Progenitor cell of endocrine pancreas (in vitro differentiated cells): ENCODE measurements around the gene EGFL6. TPM values are rescaled to one million over a fixed set of nuclear protein-coding genes. Genes with fewer than 3 reads are reported as not detected.

Experiments used
- DNase-seq: peaks from one replicate; pipeline ENCODE4 v3.0.0; 2021; ENCODE audit warnings: low spot score; ENCODE audit not compliant: unreplicated experiment
- H3K27ac Mint-ChIP-seq: 2 replicates; pipeline ENCODE4 v1.8.0; 2021; ENCODE audit warnings: mild to moderate bottlenecking, moderate library complexity, mixed read lengths
- H3K27me3 Mint-ChIP-seq: 2 replicates; pipeline ENCODE4 v1.8.0; 2021; ENCODE audit warnings: mixed read lengths
- H3K36me3 Mint-ChIP-seq: 2 replicates; pipeline ENCODE4 v1.8.0; 2022; ENCODE audit warnings: mixed read lengths; ENCODE audit not compliant: insufficient read depth
- H3K4me1 Mint-ChIP-seq: 2 replicates; pipeline ENCODE4 v1.8.0; 2021; ENCODE audit warnings: low read depth, mixed read lengths
- H3K4me3 Mint-ChIP-seq: 2 replicates; pipeline ENCODE4 v1.8.0; 2021; ENCODE audit warnings: low read depth, mild to moderate bottlenecking, moderate library complexity, mixed read lengths
- H3K9me3 Mint-ChIP-seq: 2 replicates; pipeline ENCODE4 v1.8.0; 2021; ENCODE audit warnings: low read depth, mixed read lengths
- total RNA-seq: library from RNA; stranded (reverse); gene quantifications from 2 replicates; pipeline ENCODE4 v1.2.1, GENCODE V29; 2021
- TF ChIP-seq, protein P1 (sequence below): fragments of 200-600 bp; sonication (generic); IDR thresholded peaks from one replicate; pipeline ENCODE4 v1.5.0; 2021; ENCODE audit warnings: antibody characterized with exemption, mild to moderate bottlenecking; ENCODE audit not compliant: unreplicated experiment

EGFL6 gene
- total RNA-seq, 1 donor from 2014 or later: 0.34 TPM

DNA sequence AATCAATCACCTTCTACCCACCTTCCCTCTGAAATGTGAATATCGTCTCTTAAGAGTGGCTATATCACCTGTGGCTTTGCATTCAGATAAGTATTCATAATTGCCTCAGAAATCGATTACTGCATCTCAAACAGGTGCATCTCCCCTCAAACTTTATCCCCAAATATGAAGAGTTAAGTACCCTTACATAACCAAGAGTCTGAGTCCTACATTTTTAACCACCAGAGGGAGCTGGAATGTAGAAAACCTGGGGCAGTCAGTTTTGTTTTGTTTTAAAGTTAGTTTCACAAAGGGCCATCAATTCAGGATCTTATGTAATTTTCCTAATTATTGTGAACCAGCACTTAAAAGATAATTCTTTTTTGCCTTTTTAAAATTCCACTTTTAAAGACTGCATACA, 89.2 kb downstream of the EGFL6 start:
- peaks cover 14% of the 10 kb centered on the region for H3K9me3 Mint-ChIP-seq
- no peaks in the 10 kb centered on the region for H3K27me3 Mint-ChIP-seq
- TF ChIP-seq, protein P1, sequence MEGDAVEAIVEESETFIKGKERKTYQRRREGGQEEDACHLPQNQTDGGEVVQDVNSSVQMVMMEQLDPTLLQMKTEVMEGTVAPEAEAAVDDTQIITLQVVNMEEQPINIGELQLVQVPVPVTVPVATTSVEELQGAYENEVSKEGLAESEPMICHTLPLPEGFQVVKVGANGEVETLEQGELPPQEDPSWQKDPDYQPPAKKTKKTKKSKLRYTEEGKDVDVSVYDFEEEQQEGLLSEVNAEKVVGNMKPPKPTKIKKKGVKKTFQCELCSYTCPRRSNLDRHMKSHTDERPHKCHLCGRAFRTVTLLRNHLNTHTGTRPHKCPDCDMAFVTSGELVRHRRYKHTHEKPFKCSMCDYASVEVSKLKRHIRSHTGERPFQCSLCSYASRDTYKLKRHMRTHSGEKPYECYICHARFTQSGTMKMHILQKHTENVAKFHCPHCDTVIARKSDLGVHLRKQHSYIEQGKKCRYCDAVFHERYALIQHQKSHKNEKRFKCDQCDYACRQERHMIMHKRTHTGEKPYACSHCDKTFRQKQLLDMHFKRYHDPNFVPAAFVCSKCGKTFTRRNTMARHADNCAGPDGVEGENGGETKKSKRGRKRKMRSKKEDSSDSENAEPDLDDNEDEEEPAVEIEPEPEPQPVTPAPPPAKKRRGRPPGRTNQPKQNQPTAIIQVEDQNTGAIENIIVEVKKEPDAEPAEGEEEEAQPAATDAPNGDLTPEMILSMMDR: peak; percentile 65
- H3K4me3 Mint-ChIP-seq: no peak overlapping the region
- peak overlapping the region; percentile 69 for H3K27ac Mint-ChIP-seq
- peaks cover 6% of the 10 kb centered on the region for H3K36me3 Mint-ChIP-seq
- DNase-seq: no peak
- H3K4me1 Mint-ChIP-seq: peaks cover 4% of the 10 kb centered on the region

DNA sequence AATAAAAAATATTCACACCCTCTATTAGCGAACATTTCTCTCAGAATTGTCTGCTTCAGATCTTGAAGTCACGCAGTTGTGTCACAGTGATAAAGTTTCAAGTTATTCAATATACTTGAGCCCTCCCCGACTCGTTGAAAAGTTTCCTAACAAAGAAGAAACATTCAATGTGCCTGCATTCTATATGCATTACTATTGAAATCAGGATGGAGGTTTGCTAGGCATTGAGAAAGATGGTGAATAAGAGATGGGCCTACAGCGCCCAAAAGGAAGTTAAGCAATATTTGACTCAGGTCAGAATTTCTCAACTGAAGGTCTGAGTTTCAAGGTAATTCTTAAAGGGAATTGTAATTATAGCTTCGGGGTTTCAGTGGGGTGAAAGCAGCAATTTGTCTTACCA, 89.7 kb downstream of the EGFL6 start:
- Mint-ChIP-seq H3K9me3 (peaks cover 15% of the 10 kb centered on the region), H3K4me1 (peaks cover 4% of the 10 kb centered on the region), H3K27ac (peak overlapping the region; percentile 69), H3K36me3 (peaks cover 6% of the 10 kb centered on the region), H3K27me3 (no peaks in the 10 kb centered on the region), H3K4me3 (no peak overlapping the region)
- TF ChIP-seq, protein P1: no peak
- DNase-seq: no peak

DNA sequence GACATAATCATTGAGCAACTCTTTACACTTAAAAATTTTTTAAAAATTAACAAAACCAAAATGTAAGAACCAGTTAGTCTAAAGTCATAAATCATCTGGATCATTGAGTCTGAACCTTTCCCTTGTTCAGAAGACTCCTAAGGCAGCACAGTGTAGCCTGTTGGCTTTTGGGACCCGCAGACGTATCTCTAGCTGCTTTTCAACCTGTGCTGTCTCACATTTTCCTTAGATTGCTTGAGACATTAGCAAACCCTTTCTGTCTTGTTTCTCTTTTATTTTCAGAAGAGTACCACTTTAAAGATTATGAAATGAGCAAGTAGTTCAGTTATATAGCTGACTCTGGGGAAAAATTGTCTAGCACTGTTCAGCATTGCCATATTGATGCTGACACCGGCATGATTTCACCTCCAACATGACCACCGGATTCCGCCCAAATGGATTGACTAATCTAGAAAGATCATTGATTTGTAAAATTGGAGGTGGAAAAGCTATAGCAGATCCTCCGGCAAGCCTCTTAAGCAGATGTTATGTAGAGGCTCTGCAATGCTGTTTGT, 92.4 kb downstream of the EGFL6 start:
- no peak overlapping the region for H3K4me3 Mint-ChIP-seq
- H3K36me3 Mint-ChIP-seq: peaks cover 6% of the 10 kb centered on the region
- TF ChIP-seq, protein P1: no peak
- no peak overlapping the region for H3K27ac Mint-ChIP-seq
- H3K27me3 Mint-ChIP-seq: no peaks in the 10 kb centered on the region
- DNase-seq: no peak
- H3K4me1 Mint-ChIP-seq: peaks cover 5% of the 10 kb centered on the region
- H3K9me3 Mint-ChIP-seq: peaks cover 12% of the 10 kb centered on the region

DNA sequence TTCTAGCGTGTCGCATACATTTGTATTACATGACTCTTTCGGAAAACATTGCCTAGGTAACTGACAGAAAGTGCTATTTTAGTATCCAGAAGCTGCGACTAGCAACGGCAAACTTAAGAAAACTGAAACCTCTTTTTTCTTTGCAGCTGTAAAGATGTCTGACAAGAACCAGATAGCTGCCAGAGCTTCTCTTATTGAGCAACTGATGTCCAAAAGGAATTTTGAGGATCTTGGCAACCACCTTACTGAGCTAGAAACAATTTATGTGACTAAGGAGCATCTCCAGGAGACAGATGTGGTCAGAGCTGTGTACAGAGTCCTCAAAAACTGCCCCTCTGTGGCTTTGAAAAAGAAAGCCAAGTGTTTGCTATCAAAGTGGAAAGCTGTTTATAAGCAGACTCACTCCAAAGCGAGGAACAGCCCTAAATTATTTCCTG, 93.0 kb downstream of the EGFL6 start:
- peaks cover 6% of the 10 kb centered on the region for H3K4me1 Mint-ChIP-seq
- TF ChIP-seq, protein P1: no peak
- peaks cover 6% of the 10 kb centered on the region for H3K36me3 Mint-ChIP-seq
- H3K27ac Mint-ChIP-seq: no peak overlapping the region
- H3K9me3 Mint-ChIP-seq: peaks cover 14% of the 10 kb centered on the region
- no peak for DNase-seq
- H3K4me3 Mint-ChIP-seq: no peak overlapping the region
- no peaks in the 10 kb centered on the region for H3K27me3 Mint-ChIP-seq

DNA sequence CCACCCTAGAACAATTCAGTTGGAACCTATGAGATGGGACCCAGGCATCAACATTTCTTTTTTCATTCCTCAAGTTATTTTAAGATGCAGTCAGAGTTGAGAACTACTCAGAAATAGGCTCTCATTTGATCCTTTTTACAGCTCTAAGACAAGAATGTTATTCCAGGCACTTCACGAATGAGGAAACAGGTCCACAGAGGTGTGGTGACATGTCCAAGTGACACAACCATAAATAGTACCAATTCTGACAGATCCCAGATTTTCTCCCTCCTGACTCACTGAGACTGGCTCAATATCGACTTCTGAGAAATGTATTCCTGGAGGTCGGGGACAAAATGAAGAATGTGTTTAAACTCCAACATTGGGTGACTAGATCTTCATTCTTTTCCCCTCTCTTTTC, 94.6 kb downstream of the EGFL6 start:
- Mint-ChIP-seq H3K4me3 (no peak overlapping the region), H3K27ac (no peak overlapping the region), H3K27me3 (no peaks in the 10 kb centered on the region), H3K9me3 (peaks cover 9% of the 10 kb centered on the region), H3K4me1 (peaks cover 7% of the 10 kb centered on the region), H3K36me3 (peaks cover 6% of the 10 kb centered on the region)
- TF ChIP-seq, protein P1: no peak
- no peak for DNase-seq
